Uterus (tissue), 4 donors: ENCODE measurements around the gene KIRREL3. TPM values are rescaled to one million over a fixed set of nuclear protein-coding genes. Genes with fewer than 3 reads are reported as not detected.

Experiments
- DNase-seq, 2 donors: peaks; one replicate each; pipeline ENCODE4 v3.0.0-alpha.2; 2019 to 2020
- H3K27ac ChIP-seq, 2 donors: fragments of 200-600 bp; sonication (generic); 1 replicate in 1 of 2; 2 replicates in 1 of 2; pipeline ENCODE4 v1.5.1; 2016 to 2018
- H3K27me3 ChIP-seq, 2 donors: fragments of 200-600 bp; sonication (generic); one replicate each; pipeline ENCODE4 v1.5.1; 2018 to 2019; ENCODE audit warnings: control low read depth in 1 of 2
- H3K36me3 ChIP-seq, 2 donors: fragments of 200-600 bp; sonication (generic); one replicate each; pipeline ENCODE4 v1.5.1; 2019; ENCODE audit warnings: control low read depth in 1 of 2
- H3K4me1 ChIP-seq, 2 donors: fragments of 200-600 bp; sonication (generic); one replicate each; pipeline ENCODE4 v1.5.1; 2018 to 2019; ENCODE audit warnings: control low read depth in 1 of 2
- H3K4me3 ChIP-seq, 2 donors: fragments of 200-600 bp; sonication (generic); 1 replicate in 1 of 2; 2 replicates in 1 of 2; pipeline ENCODE4 v1.5.1; 2018 to 2019; ENCODE audit warnings: mild to moderate bottlenecking in 1 of 2
- H3K9me3 ChIP-seq, 2 donors: fragments of 200-600 bp; sonication (generic); one replicate each; pipeline ENCODE4 v1.5.1; 2019; ENCODE audit warnings: control low read depth in 1 of 2
- POLR2A ChIP-seq, 2 donors: fragments of 450-650 bp; IDR thresholded peaks; one replicate each; pipeline ENCODE4 v1.6.1; 2016; ENCODE audit warnings: antibody characterized with exemption in 2 of 2, mild to moderate bottlenecking in 1 of 2, moderate library complexity in 1 of 2
- intact Hi-C: fragments of 100-400 bp; cut with DNase I; formaldehyde crosslinking; loops from one replicate; pipeline ENCODE4 v1.15.1; 2023; ENCODE audit warnings: low total_unique reads
- total RNA-seq, 4 donors: library from RNA; depleted of rRNA in 3 of 4; stranded (reverse); fragments of >200 nt in 3 of 4; gene quantifications; one replicate each; pipeline versions ENCODE4 v1.1.0 to v1.2.4, GENCODE V29; 2014 to 2023
- TF ChIP-seq, protein P1 (sequence below), 4 experiments: fragments of 200-600 bp in 2 of 4; fragments of 450-650 bp in 2 of 4; sonication (generic) in 2 of 4; IDR thresholded peaks; one replicate each; pipeline ENCODE4 v1.5.1; 2016 to 2019; ENCODE audit warnings: antibody characterized with exemption in 4 of 4, mild to moderate bottlenecking in 2 of 4, moderate library complexity in 1 of 4
- donor health status: DM: yes; HTN: yes; CAD: no.

The KIRREL3 gene
- total RNA-seq, 4 donors from 2014 or later: 10.0 TPM; not detected in 3

DNA sequence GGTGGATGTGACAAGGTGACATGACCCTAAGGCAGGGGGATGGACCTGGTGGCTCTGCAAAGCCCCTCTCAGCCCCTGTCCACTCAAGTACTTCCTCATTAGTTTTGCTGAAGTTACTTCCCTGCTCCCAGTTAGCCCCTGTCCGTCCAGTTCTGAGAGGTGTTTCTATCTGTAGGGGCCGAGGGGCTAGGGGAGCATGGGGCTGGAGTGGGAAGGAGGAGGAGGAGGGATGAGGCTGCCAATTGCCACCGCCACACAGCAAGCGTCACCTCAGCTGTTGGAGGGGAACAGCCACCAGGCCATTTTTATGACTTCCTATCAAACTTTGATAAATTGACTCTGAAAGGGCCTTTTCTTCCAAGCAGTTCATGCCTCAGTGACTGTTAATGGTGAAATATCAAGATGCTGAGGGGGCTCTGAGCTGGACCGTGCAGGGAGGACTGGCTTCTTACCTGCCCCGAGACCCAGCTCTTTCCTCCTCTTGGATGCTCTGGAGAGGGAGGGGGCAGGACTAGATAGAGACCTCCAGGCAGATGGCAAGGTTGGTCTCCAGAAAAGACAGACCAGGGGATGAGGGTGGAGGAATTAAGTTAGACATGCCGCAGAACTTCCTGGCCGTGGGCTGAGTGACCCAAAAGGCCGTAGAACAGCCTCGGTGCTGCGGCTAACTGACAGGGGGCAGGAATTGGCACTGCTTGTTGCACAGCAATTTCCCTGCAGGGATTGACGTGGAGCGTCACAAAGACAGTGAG lies 508.1 kb downstream of the KIRREL3 start:
- Histone ChIP-seq H3K27ac (no peak overlapping the region), H3K4me1 (no peaks in the 10 kb centered on the region), H3K9me3 (no peaks in the 10 kb centered on the region), H3K27me3 (no peaks in the 10 kb centered on the region), H3K4me3 (no peak overlapping the region), H3K36me3 (no peaks in the 10 kb centered on the region)
- TF ChIP-seq, protein P1, sequence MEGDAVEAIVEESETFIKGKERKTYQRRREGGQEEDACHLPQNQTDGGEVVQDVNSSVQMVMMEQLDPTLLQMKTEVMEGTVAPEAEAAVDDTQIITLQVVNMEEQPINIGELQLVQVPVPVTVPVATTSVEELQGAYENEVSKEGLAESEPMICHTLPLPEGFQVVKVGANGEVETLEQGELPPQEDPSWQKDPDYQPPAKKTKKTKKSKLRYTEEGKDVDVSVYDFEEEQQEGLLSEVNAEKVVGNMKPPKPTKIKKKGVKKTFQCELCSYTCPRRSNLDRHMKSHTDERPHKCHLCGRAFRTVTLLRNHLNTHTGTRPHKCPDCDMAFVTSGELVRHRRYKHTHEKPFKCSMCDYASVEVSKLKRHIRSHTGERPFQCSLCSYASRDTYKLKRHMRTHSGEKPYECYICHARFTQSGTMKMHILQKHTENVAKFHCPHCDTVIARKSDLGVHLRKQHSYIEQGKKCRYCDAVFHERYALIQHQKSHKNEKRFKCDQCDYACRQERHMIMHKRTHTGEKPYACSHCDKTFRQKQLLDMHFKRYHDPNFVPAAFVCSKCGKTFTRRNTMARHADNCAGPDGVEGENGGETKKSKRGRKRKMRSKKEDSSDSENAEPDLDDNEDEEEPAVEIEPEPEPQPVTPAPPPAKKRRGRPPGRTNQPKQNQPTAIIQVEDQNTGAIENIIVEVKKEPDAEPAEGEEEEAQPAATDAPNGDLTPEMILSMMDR (IDR thresholded peaks at IDR 0.05): no peak
- TF ChIP-seq POLR2A (IDR thresholded peaks at IDR 0.05): no peak
- intact Hi-C loops: no loop called here
- DNase-seq: no peak

DNA sequence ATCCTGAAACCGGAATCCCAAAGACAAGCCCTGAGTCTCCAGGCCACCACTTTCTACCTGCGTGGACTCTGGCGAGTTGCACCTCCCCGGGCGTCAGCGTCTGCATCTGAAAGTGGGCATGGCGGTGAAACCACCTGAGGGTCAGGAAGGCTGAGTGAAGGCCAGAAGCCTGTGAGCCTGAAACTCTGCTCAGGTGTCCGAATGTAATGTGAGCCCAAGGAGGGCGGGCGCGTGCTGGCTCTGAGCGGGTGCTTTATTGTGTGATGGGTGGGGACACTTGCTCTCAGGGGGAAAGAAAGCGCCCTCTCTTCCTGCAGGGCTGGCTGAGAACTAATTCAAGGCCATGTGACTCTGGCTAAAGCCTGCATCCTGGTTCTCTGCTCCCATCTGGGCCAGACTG lies 509.5 kb downstream of the KIRREL3 start:
- H3K36me3 ChIP-seq: no peaks in the 10 kb centered on the region
- no peaks in the 10 kb centered on the region for H3K9me3 ChIP-seq
- intact Hi-C loops: no loop called here
- H3K27me3 ChIP-seq: no peaks in the 10 kb centered on the region
- H3K4me3 ChIP-seq: no peak overlapping the region
- H3K4me1 ChIP-seq: no peaks in the 10 kb centered on the region
- DNase-seq: no peak
- no peak overlapping the region for H3K27ac ChIP-seq
- no peak for TF ChIP-seq POLR2A (IDR thresholded peaks at IDR 0.05)
- TF ChIP-seq, protein P1 (IDR thresholded peaks at IDR 0.05): no peak

DNA sequence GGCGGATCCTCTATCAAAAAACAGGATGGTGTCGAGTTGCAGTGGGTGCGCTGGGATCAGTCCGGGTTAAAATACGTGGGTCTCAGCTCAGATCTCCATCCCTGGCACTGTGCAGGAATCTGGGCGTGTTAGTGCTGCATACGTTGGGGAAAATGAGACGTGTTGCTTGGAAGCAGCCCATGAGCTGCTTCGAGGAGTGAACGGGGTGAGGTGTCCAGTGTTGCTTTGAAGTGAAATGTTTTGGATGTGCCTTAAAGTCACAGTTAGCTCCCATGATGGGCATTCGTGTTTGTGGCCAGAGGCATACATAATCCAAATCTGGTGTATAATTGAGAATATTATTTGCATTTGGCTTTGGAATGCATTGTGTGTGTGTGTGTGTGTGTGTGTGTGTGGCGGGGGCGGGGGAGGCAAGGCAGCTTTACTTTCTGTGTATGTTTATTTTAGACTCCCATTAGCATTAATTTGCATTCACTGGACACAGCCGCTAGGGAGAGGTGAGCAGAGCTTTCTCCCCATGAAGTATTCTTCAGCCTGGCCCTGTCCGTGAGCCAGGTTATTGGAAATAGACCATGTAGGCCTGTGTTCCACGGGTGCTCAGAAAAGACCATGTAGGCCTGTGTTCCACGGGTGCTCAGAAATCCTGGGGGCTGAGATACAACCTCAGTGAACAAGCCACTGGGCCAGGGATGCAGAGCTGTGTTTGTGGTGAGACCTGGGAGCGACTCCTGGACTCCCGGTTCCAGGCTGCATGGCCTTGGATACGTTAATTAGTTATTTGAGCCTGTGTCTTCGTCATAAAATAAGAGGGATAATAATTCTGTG lies 510.5 kb downstream of the KIRREL3 start:
- TF ChIP-seq, protein P1 (IDR thresholded peaks at IDR 0.05): no peak
- Histone ChIP-seq H3K36me3 (no peaks in the 10 kb centered on the region), H3K4me3 (no peak overlapping the region), H3K27me3 (no peaks in the 10 kb centered on the region), H3K4me1 (no peaks in the 10 kb centered on the region), H3K27ac (no peak overlapping the region), H3K9me3 (no peaks in the 10 kb centered on the region)
- DNase-seq: no peak
- intact Hi-C loops: no loop called here

GRCh38 chr11:126488591-126489370 lies 511.8 kb downstream of the KIRREL3 start:
- no peaks in the 10 kb centered on the region for H3K4me1 ChIP-seq
- no peak for TF ChIP-seq POLR2A (IDR thresholded peaks at IDR 0.05)
- TF ChIP-seq, protein P1 (IDR thresholded peaks at IDR 0.05): no peak
- intact Hi-C loops: no loop called here
- H3K36me3 ChIP-seq: no peaks in the 10 kb centered on the region
- no peaks in the 10 kb centered on the region for H3K27me3 ChIP-seq
- no peak overlapping the region for H3K27ac ChIP-seq
- no peak overlapping the region for H3K4me3 ChIP-seq
- H3K9me3 ChIP-seq: no peaks in the 10 kb centered on the region
- DNase-seq: no peak
